ENCODE data around the gene AK1. TPM values are rescaled to one million over a fixed set of nuclear protein-coding genes. Genes with fewer than 3 reads are reported as not detected.

Gene AK1
- total RNA-seq, 2 experiments from 2014 or later = 19.5 to 21.6 TPM

DNA sequence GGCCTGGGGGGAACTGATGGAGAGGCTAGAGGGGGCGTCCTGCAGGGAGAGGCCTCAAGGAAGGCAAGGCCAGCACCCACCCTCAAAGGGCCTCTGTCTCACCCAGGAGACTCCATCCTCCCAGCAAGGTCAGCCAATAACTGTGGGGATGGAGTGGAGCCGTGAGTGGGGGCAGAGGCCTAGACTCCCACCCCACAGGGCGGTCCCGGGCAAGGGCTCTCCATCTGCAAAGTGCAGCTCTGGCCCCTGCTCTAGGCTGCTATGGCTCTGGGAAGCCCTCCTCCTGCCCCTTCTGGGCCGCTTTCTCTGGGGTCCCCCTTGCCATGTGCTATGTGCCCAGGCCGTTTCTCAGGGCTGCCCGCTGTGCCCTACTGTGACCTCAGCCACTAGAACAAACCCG, 60.7 kb downstream of the AK1 start:
- intact Hi-C loops (cut with micrococcal nuclease; ENCODE audit: unreplicated experiment) = no loop called here
- DNase-seq (ENCODE audit: low spot score) = no peak
- Histone ChIP-seq H3K36me3 (ENCODE audit: insufficient read depth, low read length) (peaks cover 57% of the 10 kb centered on the region), H3K27ac (ENCODE audit: low read depth, low read length, poor library complexity, severe bottlenecking) (no peak overlapping the region), H3K4me1 (ENCODE audit: insufficient read depth, low read length, poor library complexity, severe bottlenecking) (no peaks in the 10 kb centered on the region), H3K9me3 (ENCODE audit: low read length) (no peaks in the 10 kb centered on the region), H2AFZ (ENCODE audit: low read length) (no peak overlapping the region), H3K4me2 (ENCODE audit: low read length) (no peak overlapping the region), H4K20me1 (ENCODE audit: insufficient read depth, low read length) (no peaks in the 10 kb centered on the region), H3K4me3 (ENCODE audit: low read depth, low read length, poor library complexity, severe bottlenecking) (no peak overlapping the region), H3K79me2 (ENCODE audit: insufficient read depth, low read depth, low read length) (no peaks in the 10 kb centered on the region), H3K9me2 (ENCODE audit: insufficient read depth, low read length) (no peaks in the 10 kb centered on the region)
- no TSS peak for BruUV-seq (replicated peaks)
- POLR2A ChIA-PET = no interaction called here
- CTCF ChIA-PET (ENCODE audit: unreplicated experiment) = no interaction called here
- no peak for TF ChIP-seq EZH2phosphoT487 (IDR thresholded peaks at IDR 0.05; ENCODE audit: borderline replicate concordance, low read depth, low read length)
- TF ChIP-seq, protein P1, sequence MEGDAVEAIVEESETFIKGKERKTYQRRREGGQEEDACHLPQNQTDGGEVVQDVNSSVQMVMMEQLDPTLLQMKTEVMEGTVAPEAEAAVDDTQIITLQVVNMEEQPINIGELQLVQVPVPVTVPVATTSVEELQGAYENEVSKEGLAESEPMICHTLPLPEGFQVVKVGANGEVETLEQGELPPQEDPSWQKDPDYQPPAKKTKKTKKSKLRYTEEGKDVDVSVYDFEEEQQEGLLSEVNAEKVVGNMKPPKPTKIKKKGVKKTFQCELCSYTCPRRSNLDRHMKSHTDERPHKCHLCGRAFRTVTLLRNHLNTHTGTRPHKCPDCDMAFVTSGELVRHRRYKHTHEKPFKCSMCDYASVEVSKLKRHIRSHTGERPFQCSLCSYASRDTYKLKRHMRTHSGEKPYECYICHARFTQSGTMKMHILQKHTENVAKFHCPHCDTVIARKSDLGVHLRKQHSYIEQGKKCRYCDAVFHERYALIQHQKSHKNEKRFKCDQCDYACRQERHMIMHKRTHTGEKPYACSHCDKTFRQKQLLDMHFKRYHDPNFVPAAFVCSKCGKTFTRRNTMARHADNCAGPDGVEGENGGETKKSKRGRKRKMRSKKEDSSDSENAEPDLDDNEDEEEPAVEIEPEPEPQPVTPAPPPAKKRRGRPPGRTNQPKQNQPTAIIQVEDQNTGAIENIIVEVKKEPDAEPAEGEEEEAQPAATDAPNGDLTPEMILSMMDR (conservative IDR thresholded peaks at IDR 0.05; ENCODE audit: low read length) = no peak

Small RNA genes lying within 50 kb of the gene (microRNA-seq; reads per million reads assigned to microRNA genes)
- gene MIR4672 (ENCODE audit: borderline replicate concordance) = not detected

Small RNA genes lying within 50 kb of the gene (small RNA-seq; reads per million reads assigned to genes)
- gene MIR4672 (not detected), gene RF00019 (not detected), gene RNA5SP296 (not detected)

Other genes with a start within 250 kb of the AK1 start
- 0.22 TPM in 1 of 2 replicates, not detected in the other for gene CFAP157, start 170.7 kb downstream of the AK1 start, total RNA-seq (2014; rRNA removed; shearing (Covaris generic))
- gene CFAP157, start 170.7 kb downstream of the AK1 start, total RNA-seq (2022) = 0.13 TPM in 1 of 2 replicates, not detected in the other
- gene PTRH1, start 162.0 kb downstream of the AK1 start, total RNA-seq (2014; rRNA removed; shearing (Covaris generic)) = 11.1 and 12.4 TPM in 2 replicates
- 8.9 and 10.2 TPM in 2 replicates for gene PTRH1, start 162.0 kb downstream of the AK1 start, total RNA-seq (2022)
- gene TTC16, start 161.6 kb downstream of the AK1 start, total RNA-seq (2014; rRNA removed; shearing (Covaris generic)) = not detected in 2 replicates
- not detected in 2 replicates for gene TTC16, start 161.6 kb downstream of the AK1 start, total RNA-seq (2022)
- gene TOR2A, start 142.4 kb downstream of the AK1 start, total RNA-seq (2014; rRNA removed; shearing (Covaris generic)) = 8.9 and 13.9 TPM in 2 replicates
- 17.9 and 21.6 TPM in 2 replicates for gene TOR2A, start 142.4 kb downstream of the AK1 start, total RNA-seq (2022)
- gene SH2D3C, start 99.0 kb downstream of the AK1 start, total RNA-seq (2014; rRNA removed; shearing (Covaris generic)) = 38.5 and 40.0 TPM in 2 replicates
- gene SH2D3C, start 99.0 kb downstream of the AK1 start, total RNA-seq (2022) = 39.1 and 45.7 TPM in 2 replicates
- 69.8 and 80.0 TPM in 2 replicates for gene CDK9, start 91.6 kb downstream of the AK1 start, total RNA-seq (2014; rRNA removed; shearing (Covaris generic))
- 123 and 136 TPM in 2 replicates for gene CDK9, start 91.6 kb downstream of the AK1 start, total RNA-seq (2022)
- gene FPGS, start 74.8 kb downstream of the AK1 start, total RNA-seq (2014; rRNA removed; shearing (Covaris generic)) = 136 and 147 TPM in 2 replicates
- gene FPGS, start 74.8 kb downstream of the AK1 start, total RNA-seq (2022) = 132 and 165 TPM in 2 replicates
- not detected in 2 replicates for gene ENG, start 23.0 kb downstream of the AK1 start, total RNA-seq (2014; rRNA removed; shearing (Covaris generic))
- gene ENG, start 23.0 kb downstream of the AK1 start, total RNA-seq (2022) = not detected in 2 replicates
- 38.8 and 43.7 TPM in 2 replicates for gene ST6GALNAC6, start 21.9 kb upstream of the AK1 start, total RNA-seq (2014; rRNA removed; shearing (Covaris generic))
- 51.3 and 52.7 TPM in 2 replicates for gene ST6GALNAC6, start 21.9 kb upstream of the AK1 start, total RNA-seq (2022)
- gene ST6GALNAC4, start 39.4 kb upstream of the AK1 start, total RNA-seq (2014; rRNA removed; shearing (Covaris generic)) = 112 and 180 TPM in 2 replicates
- gene ST6GALNAC4, start 39.4 kb upstream of the AK1 start, total RNA-seq (2022) = 118 and 125 TPM in 2 replicates
- gene PIP5KL1, start 53.1 kb upstream of the AK1 start, total RNA-seq (2014; rRNA removed; shearing (Covaris generic)) = 0.59 and 0.95 TPM in 2 replicates
- 4.4 and 4.6 TPM in 2 replicates for gene PIP5KL1, start 53.1 kb upstream of the AK1 start, total RNA-seq (2022)
- gene DPM2, start 60.2 kb upstream of the AK1 start, total RNA-seq (2014; rRNA removed; shearing (Covaris generic)) = 31.6 and 49.7 TPM in 2 replicates
- 47.7 and 50.7 TPM in 2 replicates for gene DPM2, start 60.2 kb upstream of the AK1 start, total RNA-seq (2022)
- 25.8 and 34.7 TPM in 2 replicates for gene EEIG1, start 103.3 kb upstream of the AK1 start, total RNA-seq (2014; rRNA removed; shearing (Covaris generic))
- gene EEIG1, start 103.3 kb upstream of the AK1 start, total RNA-seq (2022) = 60.1 and 69.1 TPM in 2 replicates
- gene NAIF1, start 189.6 kb upstream of the AK1 start, total RNA-seq (2014; rRNA removed; shearing (Covaris generic)) = 8.6 TPM in 2 replicates
- 14.8 and 14.9 TPM in 2 replicates for gene NAIF1, start 189.6 kb upstream of the AK1 start, total RNA-seq (2022)
- 21.4 and 23.7 TPM in 2 replicates for gene SLC25A25, start 190.6 kb upstream of the AK1 start, total RNA-seq (2014; rRNA removed; shearing (Covaris generic))
- 17.6 and 20.2 TPM in 2 replicates for gene SLC25A25, start 190.6 kb upstream of the AK1 start, total RNA-seq (2022)

All from OCI-LY7 (cell line).